NB4 (cell line): ENCODE measurements around the gene COL4A2.

Experiments used
- CTCF ChIP-seq: IDR thresholded peaks from one replicate; pipeline ENCODE4 v1.5.1; 2012; ENCODE audit warnings: low read depth, low read length
- MYC ChIP-seq: IDR thresholded peaks from 2 replicates; pipeline ENCODE4 v1.6.1; 2011; ENCODE audit warnings: low read depth, low read length

- no peak for TF ChIP-seq MYC
- TF ChIP-seq CTCF: no peak
These were observed 127.5 kb downstream of the COL4A2 start for GRCh38 chr13:110434629-110435028.
